Smooth muscle cell (in vitro differentiated cells): Measurements from ENCODE around the gene FILIP1. TPM values are rescaled to one million over a fixed set of nuclear protein-coding genes. Genes with fewer than 3 reads are reported as not detected.

Experiments
- DNase-seq: peaks from one replicate; lab custom pipeline; 2025; ENCODE audit not compliant: unreplicated experiment; lab: John Stamatoyannopoulos, UW
- H2AFZ ChIP-seq: fragments of 200-600 bp; sonication (generic); 2 replicates; pipeline ENCODE4 v1.6.0; 2016; ENCODE audit warnings: antibody characterized with exemption, low read depth, mild to moderate bottlenecking
- H3F3A ChIP-seq: fragments of 200-600 bp; sonication (generic); 2 replicates; pipeline ENCODE4 v1.6.0; 2017; ENCODE audit warnings: antibody characterized with exemption, low read depth
- H3K27ac ChIP-seq: fragments of 200-600 bp; sonication (generic); 2 replicates; pipeline ENCODE4 v1.5.1; 2016; ENCODE audit warnings: low read depth, mild to moderate bottlenecking
- H3K27me3 ChIP-seq: fragments of 200-600 bp; sonication (generic); 2 replicates; pipeline ENCODE4 v1.6.1; 2016; ENCODE audit warnings: low read depth, mild to moderate bottlenecking
- H3K36me3 ChIP-seq: fragments of 200-600 bp; sonication (generic); 2 replicates; pipeline ENCODE4 v1.5.1; 2016; ENCODE audit warnings: low read depth
- H3K4me1 ChIP-seq: fragments of 200-600 bp; sonication (generic); 2 replicates; pipeline ENCODE4 v1.5.1; 2016; ENCODE audit warnings: low read depth
- H3K4me2 ChIP-seq: fragments of 200-600 bp; sonication (generic); 2 replicates; pipeline ENCODE4 v1.6.0; 2016; ENCODE audit warnings: mild to moderate bottlenecking
- H3K4me3 ChIP-seq: fragments of 200-600 bp; sonication (generic); 2 replicates; pipeline ENCODE4 v1.5.1; 2016; ENCODE audit warnings: mild to moderate bottlenecking
- H3K79me2 ChIP-seq: fragments of 200-600 bp; sonication (generic); 2 replicates; pipeline ENCODE4 v1.6.0; 2016; ENCODE audit warnings: low read depth, mild to moderate bottlenecking
- H3K9ac ChIP-seq: fragments of 200-600 bp; sonication (generic); 2 replicates; pipeline ENCODE4 v1.6.0; 2016; ENCODE audit warnings: low read depth
- H3K9me3 ChIP-seq: fragments of 200-600 bp; sonication (generic); replicated peaks from 2 replicates; pipeline ENCODE4 v1.5.1; 2016; ENCODE audit warnings: low read depth
- H4K20me1 ChIP-seq: fragments of 200-600 bp; sonication (generic); 2 replicates; pipeline ENCODE4 v1.6.0; 2016; ENCODE audit warnings: low read depth
- WGBS: methylation state at CpG from one replicate; pipeline ENCODE4 v1.1.7; 2016; ENCODE audit warnings: low lambda C conversion rate; 5-methylcytosine and 5-hydroxymethylcytosine counted together
- polyA plus RNA-seq: library from polyadenylated mRNA; unstranded; fragments of >200 nt; fragmentation: Nextera tagmentation; extraction: Ambion mirVana; gene quantifications from 2 replicates; pipeline ENCODE4 v1.2.1, GENCODE V29; 2016
- total RNA-seq: library from RNA; depleted of rRNA; stranded (reverse); fragments of >200 nt; gene quantifications from 2 replicates; pipeline ENCODE4 v1.2.3, GENCODE V29; 2014
- TF ChIP-seq, protein P1 (sequence below): fragments of 200-600 bp; sonication (generic); IDR thresholded peaks from 2 replicates; pipeline ENCODE4 v1.5.1; 2017; ENCODE audit warnings: borderline replicate concordance, mild to moderate bottlenecking, antibody characterized with exemption; ENCODE audit not compliant: insufficient read depth, poor library complexity, severe bottlenecking

Gene FILIP1
- total and polyA plus RNA-seq, 2 experiments from 2014 or later, result 3.0 to 3.5 TPM

DNA sequence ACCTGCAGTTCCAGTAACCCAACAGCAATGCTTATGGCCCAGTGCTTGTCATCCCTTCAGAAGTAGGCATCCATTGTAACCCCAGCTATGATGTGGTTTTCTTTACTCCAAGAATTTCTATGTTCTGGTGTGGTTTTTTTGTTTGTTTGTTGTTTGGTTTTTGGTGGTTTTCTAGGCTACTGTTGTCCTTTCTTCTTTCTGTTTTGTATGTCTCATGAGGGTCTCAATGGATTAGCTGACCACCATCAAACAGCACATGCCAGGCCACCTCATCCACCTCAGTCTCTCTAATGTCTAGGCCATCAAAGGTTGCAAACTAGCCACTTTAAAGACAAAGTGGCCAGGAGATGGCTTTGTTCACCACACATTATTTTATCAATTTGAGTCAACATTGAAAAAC is 149.6 kb downstream of the FILIP1 start:
- Histone ChIP-seq H4K20me1 (no peaks in the 10 kb centered on the region), H3K9ac (no peak overlapping the region), H3K79me2 (no peaks in the 10 kb centered on the region), H3K36me3 (no peaks in the 10 kb centered on the region), H2AFZ (no peak overlapping the region), H3K4me1 (peaks cover 27% of the 10 kb centered on the region), H3K4me2 (no peak overlapping the region), H3K9me3 (no peaks in the 10 kb centered on the region), H3F3A (no peaks in the 10 kb centered on the region), H3K27me3 (no peaks in the 10 kb centered on the region), H3K4me3 (no peak overlapping the region), H3K27ac (no peak overlapping the region)
- DNase-seq, result no peak
- TF ChIP-seq, protein P1, sequence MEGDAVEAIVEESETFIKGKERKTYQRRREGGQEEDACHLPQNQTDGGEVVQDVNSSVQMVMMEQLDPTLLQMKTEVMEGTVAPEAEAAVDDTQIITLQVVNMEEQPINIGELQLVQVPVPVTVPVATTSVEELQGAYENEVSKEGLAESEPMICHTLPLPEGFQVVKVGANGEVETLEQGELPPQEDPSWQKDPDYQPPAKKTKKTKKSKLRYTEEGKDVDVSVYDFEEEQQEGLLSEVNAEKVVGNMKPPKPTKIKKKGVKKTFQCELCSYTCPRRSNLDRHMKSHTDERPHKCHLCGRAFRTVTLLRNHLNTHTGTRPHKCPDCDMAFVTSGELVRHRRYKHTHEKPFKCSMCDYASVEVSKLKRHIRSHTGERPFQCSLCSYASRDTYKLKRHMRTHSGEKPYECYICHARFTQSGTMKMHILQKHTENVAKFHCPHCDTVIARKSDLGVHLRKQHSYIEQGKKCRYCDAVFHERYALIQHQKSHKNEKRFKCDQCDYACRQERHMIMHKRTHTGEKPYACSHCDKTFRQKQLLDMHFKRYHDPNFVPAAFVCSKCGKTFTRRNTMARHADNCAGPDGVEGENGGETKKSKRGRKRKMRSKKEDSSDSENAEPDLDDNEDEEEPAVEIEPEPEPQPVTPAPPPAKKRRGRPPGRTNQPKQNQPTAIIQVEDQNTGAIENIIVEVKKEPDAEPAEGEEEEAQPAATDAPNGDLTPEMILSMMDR, result no peak

- WGBS, result 64% methylated on average over 4 of the region's 4 CpGs
- no peak overlapping the region for H2AFZ ChIP-seq
- DNase-seq, result no peak
- peaks cover 4% of the 10 kb centered on the region for H3F3A ChIP-seq
- TF ChIP-seq, protein P1, result no peak
- H3K27ac ChIP-seq, result no peak overlapping the region
- H3K36me3 ChIP-seq, result no peaks in the 10 kb centered on the region
- no peaks in the 10 kb centered on the region for H3K79me2 ChIP-seq
- no peaks in the 10 kb centered on the region for H4K20me1 ChIP-seq
- peaks cover 25% of the 10 kb centered on the region for H3K4me1 ChIP-seq
- no peak overlapping the region for H3K9ac ChIP-seq
- no peak overlapping the region for H3K4me3 ChIP-seq
- H3K9me3 ChIP-seq, result no peaks in the 10 kb centered on the region
- no peak overlapping the region for H3K4me2 ChIP-seq
- H3K27me3 ChIP-seq, result no peaks in the 10 kb centered on the region
Observed at GRCh38 chr6:75337835-75338580, 155.6 kb downstream of the FILIP1 start.

DNA sequence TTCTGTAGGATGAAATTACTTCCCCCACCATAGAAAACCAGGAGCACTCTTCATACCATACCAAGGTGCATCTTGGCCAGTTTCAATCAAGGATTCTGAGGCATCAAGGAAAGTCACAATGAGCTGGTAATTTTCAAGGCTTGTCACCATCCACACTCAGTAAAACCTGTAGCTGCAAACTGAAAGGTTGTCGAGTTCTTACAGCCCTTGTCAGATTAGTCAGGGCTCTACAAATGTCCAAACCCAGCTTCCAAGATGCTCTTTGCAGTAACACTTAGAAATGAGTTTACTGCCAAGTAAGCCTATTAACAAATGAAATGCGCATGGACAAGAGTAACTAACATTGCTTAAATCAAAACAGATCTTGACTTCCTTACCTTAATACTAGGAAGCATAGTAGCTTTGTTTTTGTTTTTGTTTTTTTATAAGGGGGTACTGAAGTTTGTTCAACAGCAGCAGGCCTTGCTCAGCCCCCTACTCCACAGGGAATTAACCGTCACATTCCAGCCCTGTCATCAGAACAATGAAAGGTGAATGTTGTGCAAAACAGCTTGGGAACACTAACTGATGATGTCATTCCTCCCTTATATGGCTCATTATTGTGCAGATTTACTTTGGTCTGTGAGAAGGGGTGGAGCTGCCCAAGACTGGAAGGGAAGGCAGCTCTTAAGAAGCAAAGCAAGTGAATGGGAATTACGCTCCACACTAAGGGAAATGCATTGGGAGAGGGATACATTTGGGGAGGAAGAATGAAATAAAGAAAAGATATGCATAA is 159.1 kb downstream of the FILIP1 start:
- WGBS, result 43% methylated on average over 4 of the region's 4 CpGs
- TF ChIP-seq, protein P1, result no peak
- Histone ChIP-seq H4K20me1 (no peaks in the 10 kb centered on the region), H3K4me3 (no peak overlapping the region), H3K9ac (no peak overlapping the region), H3K4me2 (peak overlapping the region; percentile 27), H3K36me3 (no peaks in the 10 kb centered on the region), H3K27ac (peak overlapping the region; percentile 33), H3K9me3 (no peaks in the 10 kb centered on the region), H3K4me1 (peaks cover 41% of the 10 kb centered on the region), H3F3A (peaks cover 4% of the 10 kb centered on the region), H3K27me3 (no peaks in the 10 kb centered on the region), H3K79me2 (no peaks in the 10 kb centered on the region), H2AFZ (peak overlapping the region; percentile 61)
- no peak for DNase-seq
